ENCODE data around the gene GRK2.

The GRK2 gene

DNA sequence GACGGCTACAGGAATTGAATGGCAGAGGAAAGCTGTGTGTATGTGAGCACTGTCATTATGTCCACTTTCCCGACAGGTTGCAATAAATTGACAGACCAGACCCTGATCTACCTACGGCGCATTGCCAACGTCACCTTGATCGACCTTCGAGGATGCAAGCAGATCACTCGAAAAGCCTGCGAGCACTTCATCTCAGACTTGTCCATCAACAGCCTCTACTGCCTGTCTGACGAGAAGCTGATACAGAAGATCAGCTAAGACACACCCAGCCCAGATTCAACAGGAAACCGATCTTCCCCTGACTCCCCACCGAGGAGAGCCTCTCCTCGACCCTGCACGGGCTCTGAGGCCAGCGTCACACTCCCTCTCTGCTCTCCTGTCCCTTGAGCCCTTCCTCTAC, 11.5 kb upstream of the GRK2 start:
- no peak for DNase-seq

DNA sequence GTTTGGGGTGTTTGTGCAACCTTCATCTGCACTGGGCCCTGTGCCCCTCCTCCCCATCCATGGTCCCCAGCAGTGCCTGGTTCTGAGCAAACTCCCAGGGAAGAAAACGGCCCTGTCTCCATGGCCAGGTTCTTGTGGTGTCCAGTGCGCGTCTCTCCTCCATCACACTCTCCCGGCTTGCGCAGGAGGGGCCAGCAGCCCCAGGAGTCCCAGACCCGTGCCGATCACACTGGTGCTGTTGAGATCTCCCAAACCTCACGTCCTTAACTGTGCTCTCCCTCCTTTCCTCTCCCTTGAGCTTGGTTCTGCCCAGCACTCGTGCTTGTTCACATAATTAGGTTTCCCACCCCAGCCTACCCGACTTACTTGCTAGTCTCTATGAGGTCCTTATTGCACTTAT, 10.9 kb upstream of the GRK2 start:
- no peak for DNase-seq

DNA sequence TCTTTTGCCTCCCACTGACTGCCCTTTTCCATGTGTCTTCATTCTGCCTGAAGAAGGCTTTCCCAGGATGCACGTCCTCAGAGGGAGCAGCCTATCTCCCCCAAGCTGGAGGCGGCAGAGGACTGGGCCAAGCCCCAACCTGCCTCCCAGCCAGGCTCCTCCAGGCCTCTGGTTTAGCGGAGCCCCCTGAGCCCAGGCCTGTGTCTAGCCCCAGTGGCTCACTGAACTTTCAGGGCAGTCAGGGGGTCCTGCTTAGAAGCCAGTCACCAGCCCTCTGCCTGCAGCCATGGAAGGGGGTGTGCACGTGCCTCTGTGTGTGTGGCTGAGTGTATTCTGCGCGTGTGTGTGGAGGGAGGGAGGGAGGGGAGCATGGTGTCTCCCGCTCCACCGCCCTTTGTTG, 10.4 kb upstream of the GRK2 start:
- DNase-seq: no peak

DNA sequence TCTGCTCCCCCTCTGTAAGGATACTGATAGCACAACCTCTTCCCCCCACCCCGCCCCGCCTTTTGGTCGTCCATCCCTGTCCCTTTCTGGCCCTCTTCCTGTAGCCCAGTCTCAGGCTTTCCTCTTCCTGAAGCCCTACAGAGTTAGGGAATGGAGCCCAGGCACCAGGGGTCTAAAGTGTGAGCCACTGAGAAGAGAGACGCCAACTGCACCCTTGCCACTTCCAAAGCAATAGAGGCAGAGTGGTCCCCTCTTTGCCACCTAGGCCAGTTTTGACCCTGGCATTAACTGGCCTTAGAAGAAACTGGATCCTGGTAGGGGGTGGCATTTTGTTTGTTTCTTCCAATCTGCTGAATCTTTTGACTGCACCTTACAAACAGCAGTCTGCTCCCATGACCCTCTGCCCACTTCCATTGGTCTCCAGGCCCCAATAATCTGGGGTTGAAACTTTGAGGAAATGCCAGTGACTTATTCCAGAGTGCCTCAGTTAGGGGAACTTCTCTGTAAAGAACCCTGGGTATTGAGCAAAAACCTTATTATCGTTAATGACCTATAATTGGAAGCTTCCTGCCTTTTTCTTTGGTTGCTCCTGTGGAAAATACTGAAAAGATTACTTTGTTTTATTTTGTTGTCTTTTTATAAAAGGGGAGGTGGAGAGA, 9.7 kb upstream of the GRK2 start:
- no peak for DNase-seq

DNA sequence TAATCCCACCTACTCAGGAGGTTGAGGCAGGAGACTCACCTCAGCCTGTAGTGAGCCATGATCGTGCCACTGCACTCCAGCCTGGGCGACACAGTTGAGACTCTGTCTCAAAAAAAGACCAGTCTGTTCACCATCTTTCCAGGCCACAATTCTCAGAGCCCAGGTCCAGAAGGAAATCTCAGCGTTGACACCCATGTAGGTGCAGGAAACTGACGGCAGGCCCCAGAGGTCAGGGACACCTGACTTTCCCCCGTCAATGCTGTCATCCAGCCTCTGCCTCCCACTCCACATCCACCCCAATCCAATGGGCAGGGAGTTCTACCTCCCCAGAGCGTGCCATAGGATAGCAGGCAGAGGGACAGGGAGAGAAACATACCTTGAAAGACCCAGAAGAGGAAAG, 5.9 kb upstream of the GRK2 start:
- no peak for DNase-seq

DNA sequence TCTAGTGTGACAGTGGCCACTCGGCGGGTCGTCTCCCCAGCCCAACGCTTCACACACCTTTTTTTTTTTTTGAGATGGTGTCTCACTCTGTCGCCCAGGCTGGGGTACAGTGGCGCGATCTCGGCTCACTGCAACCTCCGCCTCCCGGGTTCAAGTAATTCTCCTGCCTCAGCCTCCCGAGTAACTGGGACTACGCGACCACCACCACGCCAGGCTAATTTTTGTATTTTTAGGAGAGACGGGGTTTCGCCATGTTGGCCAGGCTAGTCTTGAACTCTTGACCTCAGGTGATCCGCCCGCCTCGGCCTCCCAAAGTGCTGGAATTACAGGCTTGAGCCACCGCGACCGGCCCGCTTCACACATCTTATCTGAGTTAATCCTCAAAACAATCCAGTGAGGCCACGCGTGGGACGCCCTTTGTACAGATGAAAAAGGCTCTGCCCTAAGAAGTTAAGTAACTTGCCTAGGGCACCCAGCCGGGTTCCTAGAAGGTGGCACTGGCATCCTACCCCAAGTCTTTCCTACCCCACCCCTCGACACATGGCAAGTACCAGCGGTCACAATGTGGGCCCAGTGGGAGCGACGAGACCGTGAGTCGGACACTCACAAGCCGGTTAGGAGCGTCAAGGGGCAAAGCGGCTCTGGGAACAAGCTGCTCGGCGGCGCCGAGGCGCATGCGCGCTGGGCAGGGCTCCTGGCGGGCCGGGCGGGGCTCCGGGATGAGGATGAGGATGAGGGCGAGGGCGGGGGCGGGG, 5.2 kb upstream of the GRK2 start:
- peak in 2 of 5 experiments; percentile 27 to 47 for DNase-seq

DNA sequence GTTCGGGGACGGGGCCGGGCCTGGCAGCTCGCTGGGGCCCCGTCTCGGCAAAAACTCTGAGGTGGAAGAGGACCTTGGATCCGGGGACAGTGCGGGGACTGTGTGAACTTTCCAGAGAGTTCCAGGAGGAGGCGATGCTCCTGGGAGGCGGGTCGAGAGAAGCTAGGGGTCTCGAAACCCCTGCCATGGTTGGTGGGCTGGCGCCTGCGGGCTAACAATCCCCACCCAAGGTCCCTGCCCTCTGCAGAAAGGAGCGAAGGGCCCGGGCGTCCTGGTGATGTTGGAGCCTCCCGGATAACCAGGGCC, 4.7 kb upstream of the GRK2 start:
- DNase-seq: peak in 1 of 5 experiments; percentile 2

DNA sequence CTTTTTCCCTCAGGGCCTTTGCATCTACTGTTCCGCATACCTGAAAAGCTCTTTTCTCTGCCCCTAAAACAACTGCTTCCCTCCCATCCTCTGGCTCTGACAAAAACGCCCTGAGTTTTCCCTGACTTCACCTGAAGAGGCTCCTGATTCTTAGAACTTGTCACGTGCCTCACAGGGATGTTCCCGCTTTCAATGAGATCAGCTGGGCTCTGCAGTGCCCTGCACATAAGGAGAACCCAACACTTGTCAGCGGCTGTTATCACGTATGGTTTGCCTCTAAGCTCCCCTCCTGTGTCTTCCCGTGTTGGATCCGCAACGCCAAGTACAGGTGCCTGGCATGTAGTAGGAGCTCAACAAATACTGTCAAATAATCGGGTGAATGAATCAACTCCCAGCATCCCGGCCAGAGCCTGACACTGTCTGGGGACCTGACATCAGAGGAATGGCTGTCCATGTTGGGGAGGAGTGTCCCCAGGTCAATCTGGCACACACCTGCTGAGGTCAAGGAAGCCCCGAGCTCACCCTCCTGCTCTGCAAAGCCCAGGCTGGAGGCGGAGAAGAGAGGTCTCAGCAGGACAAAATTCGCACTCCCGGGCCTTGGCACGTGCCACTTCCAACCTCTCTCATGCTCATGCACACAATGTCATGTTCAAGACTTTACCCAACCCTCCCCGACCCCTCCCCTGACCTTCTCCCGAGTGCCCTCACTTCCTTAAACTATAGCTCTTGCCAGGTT, 4.2 kb upstream of the GRK2 start:
- DNase-seq: no peak

DNA sequence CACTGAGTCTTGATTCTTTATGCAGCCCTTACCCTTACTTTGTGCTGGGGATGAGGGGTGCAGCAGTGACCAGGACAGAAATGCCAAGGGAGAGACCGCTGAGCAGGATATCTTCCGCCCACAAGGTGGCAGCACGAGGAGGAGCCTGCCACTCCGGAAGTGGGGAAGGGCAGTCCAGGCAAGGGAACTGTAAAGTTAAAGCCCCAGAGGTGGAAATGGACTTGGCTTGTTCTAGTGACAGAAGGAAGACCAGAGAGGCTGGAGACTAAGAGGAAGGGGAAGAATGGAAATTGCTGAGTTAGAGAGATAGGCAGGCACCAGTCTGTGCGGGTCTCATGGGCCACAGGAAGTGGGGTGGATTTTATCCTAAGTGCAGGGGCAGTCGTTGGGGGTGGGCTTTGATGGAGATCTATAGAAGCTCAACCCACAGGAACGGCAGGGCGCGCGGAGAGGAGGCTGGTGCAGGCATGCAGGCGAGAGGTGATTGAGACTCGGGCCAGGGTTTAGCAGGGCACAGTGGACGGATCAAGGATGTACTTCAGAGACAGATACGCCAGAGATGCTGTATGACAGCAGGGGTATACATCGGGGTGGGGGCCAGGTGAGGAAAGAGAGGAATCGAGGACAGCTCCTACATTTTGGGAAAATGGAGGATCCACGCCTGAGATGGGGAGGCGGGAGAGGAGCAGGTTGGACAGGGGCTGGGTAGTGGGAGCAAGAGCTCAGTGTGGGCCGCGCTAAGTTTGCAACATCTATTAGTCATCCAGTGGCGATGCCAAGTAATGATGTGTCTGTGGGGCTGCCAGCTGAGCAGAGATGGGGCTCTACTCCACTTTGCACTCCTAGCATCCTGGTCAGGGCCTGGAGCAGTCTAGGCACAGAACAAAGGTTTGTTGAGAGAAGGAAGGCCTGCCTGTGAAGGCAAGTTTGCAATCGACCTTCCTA, 3.3 kb upstream of the GRK2 start:
- peak in 4 of 5 experiments; percentile 59 to 80 (median 61) for DNase-seq

DNA sequence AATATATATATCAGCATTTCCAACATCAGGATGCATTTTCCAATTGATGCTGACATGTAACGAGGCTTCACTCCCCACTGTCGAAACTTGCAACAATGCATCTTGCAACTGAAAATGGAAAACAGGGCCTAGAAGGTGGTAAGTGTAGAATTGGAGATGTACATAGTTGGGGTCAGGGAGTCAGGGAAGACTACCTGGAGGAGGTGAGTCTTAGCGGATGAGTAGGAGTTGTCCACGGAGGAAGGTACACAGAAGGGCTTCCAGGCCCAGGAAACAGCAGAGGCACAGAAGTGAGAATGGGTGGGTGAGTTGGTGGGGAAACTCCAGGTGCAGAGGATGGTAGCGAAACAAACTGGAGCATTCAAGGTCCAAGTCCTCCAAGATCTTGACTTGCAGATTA, 2.0 kb upstream of the GRK2 start:
- DNase-seq: no peak

DNA sequence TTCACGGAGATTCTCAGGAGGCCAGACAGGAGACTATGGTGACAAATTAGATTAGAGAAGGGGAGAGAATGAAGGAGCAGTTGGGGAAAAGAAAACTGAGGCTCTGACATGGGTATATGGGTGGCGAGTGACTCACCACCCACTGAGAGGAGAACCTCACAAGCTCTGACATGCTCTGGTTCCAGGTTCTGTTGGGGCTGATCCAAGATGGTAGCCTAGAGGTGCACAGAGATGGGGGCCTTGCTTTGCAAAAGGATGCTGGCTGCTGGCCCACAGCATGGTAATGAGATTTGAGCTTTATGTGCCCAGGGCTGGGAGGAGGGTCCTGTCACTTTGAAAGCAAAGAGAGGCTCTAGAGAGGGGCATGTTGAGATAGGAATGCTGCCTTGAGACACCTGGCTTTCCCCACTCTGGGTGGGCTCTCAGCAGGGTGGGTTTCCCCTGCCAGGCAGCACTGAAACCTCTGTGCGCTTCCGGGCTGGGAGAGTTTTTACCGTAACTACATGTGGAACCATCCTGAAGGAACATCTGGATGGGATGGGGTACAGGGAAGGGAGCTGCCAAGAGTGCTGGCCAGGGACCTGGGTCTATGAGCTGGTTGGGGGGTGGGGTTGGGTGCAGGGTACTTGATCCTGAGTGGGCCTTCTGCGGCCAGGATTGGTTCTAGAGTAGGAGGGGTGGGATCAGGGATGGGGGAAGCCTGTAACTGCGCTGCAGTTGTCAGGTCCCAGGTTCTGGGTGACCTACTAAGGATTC, 1.2 kb upstream of the GRK2 start:
- DNase-seq: no peak

DNA sequence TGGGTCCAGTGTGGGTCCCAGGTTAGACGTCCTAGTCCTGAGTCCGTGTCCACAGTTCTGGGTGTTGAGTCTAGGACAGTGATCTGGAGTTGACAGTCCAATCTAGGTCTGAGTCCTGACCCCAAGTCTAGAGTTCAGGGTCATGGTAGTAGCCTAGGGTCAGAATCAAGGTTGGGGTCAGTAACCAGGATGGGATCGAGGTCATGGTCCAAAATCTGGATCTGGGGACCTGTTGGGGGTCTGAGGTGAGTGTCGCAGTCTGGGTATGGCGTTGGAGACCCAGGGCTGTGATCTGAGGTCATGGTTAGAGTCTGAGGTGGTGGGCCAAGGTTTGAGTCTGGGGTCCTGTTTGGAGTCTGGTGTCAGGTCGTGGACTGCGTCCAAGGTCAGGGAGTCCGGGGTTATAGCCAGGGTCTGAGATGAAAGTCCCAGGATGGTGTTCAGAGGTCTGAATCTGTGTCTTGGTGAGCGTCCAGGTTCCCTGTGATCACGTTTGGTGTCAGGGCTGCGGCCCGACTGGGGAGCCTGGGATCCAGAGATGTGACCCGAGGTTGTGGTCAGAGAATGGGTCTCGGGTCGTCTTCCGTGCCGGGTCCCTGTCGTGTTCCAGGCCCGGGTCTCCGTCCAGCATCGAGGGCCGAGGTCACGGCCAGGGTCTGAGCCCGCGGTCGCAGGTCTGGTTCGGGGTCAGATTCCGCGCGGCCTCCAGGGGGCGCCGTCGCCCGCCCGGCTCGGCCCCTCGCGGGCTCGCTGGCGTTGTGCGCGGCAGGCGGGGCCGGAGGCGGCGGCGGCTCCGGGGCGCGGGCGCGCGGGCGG, 432 bp upstream of the GRK2 start:
- DNase-seq: peak; percentile 67 to 78 (median 69)

DNA sequence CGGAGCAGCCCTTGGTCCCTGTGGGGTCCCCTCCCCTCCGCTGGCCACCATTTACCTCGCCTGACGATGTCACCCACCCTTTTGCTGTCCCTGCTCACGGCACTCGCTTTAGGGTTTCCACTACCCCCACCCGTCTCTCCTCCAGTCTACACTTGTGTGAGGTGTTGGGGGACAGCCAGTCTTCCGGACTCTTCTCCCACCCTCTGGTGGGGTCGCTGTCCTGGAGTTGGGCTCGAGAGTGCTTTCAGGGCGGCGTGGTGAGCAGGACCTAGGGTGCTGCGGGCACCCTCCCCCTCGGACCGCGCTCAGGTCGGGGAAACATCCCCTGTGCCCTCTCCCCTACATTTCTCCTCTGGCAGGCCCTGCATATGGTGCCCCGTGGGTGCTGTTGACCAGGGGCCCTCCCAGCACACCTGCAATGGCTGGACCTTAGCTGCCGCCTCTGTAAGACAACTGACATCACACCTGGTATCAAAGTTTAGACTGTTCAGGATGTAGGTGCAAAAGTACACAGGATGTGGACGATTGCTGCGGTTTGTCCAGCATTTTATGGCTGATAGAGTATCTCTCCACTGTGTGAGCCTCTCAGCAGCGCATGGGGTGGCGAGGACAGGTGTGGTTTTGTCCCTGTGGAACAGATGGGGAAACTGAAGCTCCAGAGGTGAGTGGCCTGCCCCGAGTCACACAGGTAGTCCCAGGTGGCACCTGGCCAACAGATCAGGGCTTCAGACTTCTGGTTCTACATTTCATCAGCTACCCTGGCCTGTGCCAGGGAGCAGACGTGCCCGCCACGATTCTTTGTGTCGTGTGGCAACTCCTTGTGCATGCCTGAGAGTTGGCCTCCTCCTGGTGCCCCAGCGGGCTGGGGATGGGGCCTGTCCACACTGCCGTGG, 1.2 kb downstream of the GRK2 start:
- DNase-seq: peak in 1 of 5 experiments; percentile 77

DNA sequence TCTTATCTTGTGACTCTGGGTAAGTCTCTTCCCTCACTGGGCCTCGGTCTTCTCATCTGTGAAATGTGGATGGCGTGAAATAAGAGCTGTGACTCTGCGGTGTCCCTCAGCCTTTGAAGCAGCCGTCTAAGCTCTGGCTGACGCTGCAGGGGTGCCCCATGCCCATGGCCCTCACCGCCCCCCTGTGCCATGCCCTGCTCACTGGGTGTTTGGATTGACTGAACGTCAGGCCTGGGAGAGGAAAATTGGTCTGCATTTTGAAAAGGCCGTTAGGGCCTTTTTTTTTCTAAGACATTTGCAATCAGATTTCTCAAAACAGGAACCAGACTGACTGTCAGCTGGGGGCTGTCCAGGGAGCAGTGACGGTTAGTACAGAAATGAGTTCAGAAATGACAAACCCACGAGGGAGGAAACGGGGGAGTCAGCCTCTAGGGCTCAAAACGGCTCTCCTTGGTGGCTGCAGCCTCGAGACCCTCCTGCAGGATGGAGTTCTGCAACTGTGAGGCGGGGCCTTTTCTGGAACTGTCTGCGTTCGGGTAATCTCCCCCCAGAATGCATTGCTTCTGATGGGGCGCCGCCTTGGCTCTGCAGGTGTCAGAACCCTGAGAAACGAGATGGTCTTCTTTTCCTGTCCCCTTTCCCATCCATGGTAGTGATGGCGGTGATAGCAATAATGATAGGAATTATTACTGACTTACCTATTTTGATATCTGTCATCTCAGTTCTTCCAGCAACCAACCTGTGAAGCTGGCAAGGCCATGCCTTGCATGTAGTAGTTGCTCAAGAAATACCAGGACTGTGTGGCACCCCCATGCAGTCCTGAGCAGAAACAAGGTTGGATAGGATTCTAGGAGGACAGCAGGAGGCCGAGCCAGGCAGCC, 2.0 kb downstream of the GRK2 start:
- peak in 4 of 5 experiments; percentile 40 to 93 (median 64) for DNase-seq

DNA sequence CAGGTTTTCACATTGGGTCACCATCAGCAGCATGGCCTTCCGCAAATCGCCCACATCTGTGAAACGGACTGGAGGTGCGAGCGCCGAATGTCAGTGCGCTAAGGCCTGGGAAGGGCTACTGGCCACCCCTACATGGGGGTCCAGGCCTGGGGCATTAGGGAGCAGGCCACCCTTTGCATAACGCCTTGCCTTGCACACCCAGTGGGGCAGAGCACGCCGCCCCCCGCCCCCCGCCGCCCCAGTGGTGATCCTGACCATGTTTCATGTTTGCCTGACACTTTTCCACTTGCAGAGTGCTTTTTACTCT, 2.6 kb downstream of the GRK2 start:
- no peak for DNase-seq

DNA sequence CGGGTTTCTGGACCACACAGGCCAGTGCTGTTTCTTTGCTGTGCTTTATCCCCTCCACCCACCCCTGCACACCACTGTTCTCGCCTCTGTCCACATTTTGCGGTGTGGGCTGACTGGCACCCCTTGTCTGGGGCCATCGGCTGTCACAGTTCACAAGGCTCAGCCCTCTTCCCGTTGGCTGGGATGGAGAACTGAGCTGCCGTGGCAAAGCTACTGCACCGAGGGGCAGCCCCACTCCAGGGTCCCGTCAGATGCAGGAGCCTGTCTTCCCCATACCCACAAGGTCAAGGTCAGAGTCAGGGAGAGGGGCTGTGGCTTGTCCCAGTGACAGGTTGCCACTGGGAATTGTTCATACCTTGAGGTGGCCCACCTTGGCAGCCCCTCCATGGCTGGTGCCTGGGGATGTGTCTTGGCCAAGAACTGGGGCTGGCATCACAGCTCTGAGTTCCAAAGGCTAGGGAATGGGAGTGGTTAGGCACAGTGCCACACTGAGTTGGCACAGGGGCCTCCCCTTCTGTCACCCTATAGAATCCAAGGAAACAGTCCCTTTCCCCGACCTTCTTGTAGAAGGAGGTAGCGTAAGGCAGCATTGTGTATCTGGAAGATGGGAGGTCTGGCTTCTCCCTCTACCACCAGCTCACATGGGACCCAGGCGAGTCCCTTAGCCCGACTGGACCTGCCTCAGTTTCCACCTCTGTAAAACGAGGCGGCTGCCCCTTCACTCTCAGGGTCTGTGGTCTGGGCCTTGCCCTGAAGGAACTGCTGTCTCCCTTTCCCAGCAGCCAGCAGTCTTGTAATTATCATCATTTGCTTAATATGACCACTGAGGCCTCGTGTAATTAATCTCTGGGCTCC, 3.4 kb downstream of the GRK2 start:
- DNase-seq: peak in 1 of 5 experiments; percentile 63

DNA sequence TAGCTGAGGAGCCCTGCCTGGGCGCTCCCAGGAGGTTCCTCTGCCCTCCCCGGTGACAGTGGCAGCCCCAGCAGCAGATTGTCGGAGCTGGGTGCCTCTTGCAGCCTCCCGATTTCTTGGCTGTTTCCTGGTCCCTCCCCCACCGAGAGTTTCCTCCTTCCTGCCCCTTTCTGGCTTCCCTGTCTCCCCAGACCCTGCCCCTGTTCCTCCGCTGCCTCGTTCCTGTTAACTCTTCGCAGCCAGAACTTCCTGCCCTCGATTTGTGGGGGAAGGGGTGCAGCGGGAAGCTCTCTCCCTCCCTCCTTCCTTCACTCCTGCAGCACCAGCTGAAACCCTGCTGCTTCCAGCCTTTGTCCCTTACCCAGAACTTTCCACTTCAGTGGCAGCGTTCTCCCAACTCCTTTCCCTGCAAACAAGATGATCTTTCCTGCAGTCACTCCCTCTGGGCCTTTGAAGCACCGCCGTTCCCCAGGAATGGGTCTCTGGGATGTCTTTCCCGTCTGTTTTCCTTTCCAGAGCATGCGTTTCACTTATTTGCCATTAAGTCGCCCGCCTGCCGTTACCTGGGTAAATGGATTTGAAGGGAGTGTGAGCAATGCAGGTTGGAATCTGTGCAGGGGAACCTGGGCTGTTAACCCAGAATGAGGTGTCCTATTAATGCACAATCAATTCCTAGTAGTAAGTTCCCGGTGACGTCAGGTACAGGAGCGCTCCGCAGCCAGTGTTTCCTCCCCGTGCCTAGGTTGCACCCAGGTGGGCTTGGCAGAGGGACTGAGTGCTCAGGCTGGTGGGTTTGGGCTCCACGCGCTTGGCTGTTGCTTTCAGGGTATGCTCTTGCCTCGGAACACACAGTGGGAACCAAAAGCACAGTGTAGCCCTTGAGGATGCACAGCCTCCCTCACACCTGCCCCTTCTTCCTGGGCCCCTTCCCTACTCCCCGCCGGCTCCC, 4.3 kb downstream of the GRK2 start:
- peak in 1 of 5 experiments; percentile 42 for DNase-seq

All from T-helper 2 cell (primary cell).